ENCODE results near the gene AGTRAP. TPM values are rescaled to one million over a fixed set of nuclear protein-coding genes. Genes with fewer than 3 reads are reported as not detected.

AGTRAP gene
- total and polyA plus RNA-seq, 7 experiments from 2014 or later = 28.2 to 108 (median 36.2) TPM

GRCh38 chr1:11746795-11747487 lies 11.0 kb downstream of the AGTRAP start:
- POLR2A ChIA-PET = no interaction called here
- Histone ChIP-seq H3K27me3 (ENCODE audit: control insufficient read depth in 2 of 2, insufficient read depth in 2 of 2, low read length in 2 of 2) (no peaks in the 10 kb centered on the region), H3K27ac (ENCODE audit: low read depth, low read length) (no peak overlapping the region), H3K4me3 (ENCODE audit: low read length) (no peak overlapping the region), H3K9me3 (ENCODE audit: control insufficient read depth in 2 of 3, low read length in 3 of 3) (no peaks in the 10 kb centered on the region), H3K4me1 (ENCODE audit: control insufficient read depth in 2 of 2, insufficient read depth in 2 of 2, low read length in 2 of 2) (peaks cover 4 to 15% of the 10 kb centered on the region in 2 donors), H3K36me3 (ENCODE audit: control insufficient read depth in 2 of 3, insufficient read depth in 3 of 3, low read length in 3 of 3) (peaks cover 0 to 59% (median 4%) of the 10 kb centered on the region in 3 experiments)
- DNase-seq (no peak), ATAC-seq (no peak)
- intact Hi-C loops (cut with micrococcal nuclease) = no loop called here
- Mint-ChIP-seq H3K4me3 (no peak overlapping the region), H3K4me1 (peaks cover 17 to 39% (median 25%) of the 10 kb centered on the region in 7 donors), H3K27me3 (no peaks in the 10 kb centered on the region), H3K9me3 (no peaks in the 10 kb centered on the region), H3K27ac (peak overlapping the region in 3 of 9 donors; percentile 19 to 50 (median 32)), H3K36me3 (peaks cover 4 to 20% (median 13%) of the 10 kb centered on the region in 5 donors)
- CTCF ChIA-PET = no interaction called here

GRCh38 chr1:11748294-11749202 lies 12.6 kb downstream of the AGTRAP start:
- no peak overlapping the region for H3K4me3 ChIP-seq (ENCODE audit: low read length)
- H3K27me3 ChIP-seq (ENCODE audit: control insufficient read depth in 2 of 2, insufficient read depth in 2 of 2, low read length in 2 of 2) = no peaks in the 10 kb centered on the region
- peaks cover 4 to 20% (median 13%) of the 10 kb centered on the region in 5 donors for H3K36me3 Mint-ChIP-seq
- DNase-seq (no peak), ATAC-seq (no peak)
- peak overlapping the region in 7 of 9 donors; percentile 35 to 78 (median 59) for H3K27ac Mint-ChIP-seq
- intact Hi-C loops (cut with micrococcal nuclease) = loop anchor here in 1 of 2 donors (1.0 kb wide), 3 partner anchors 29 to 98 kb away; partner anchors contain the start of gene FBXO6
- H3K9me3 Mint-ChIP-seq = no peaks in the 10 kb centered on the region
- ChIA-PET CTCF (interaction anchor here (0.5 to 1.9 kb wide), 4 partner anchors 84 to 265 kb away, joined by 3 to 14 read pairs (median 4); partner anchors contain the start of gene FBXO6), POLR2A (no interaction called here)
- H3K36me3 ChIP-seq (ENCODE audit: control insufficient read depth in 2 of 3, insufficient read depth in 3 of 3, low read length in 3 of 3) = peaks cover 0 to 59% (median 4%) of the 10 kb centered on the region in 3 experiments
- H3K27me3 Mint-ChIP-seq = no peaks in the 10 kb centered on the region
- peaks cover 12 to 39% (median 20%) of the 10 kb centered on the region in 7 donors for H3K4me1 Mint-ChIP-seq
- H3K4me3 Mint-ChIP-seq = peak overlapping the region in 3 of 10 donors; percentile 26 to 58 (median 41)
- no peaks in the 10 kb centered on the region for H3K9me3 ChIP-seq (ENCODE audit: control insufficient read depth in 2 of 3, low read length in 3 of 3)
- H3K27ac ChIP-seq (ENCODE audit: low read depth, low read length) = peak overlapping the region; percentile 14
- H3K4me1 ChIP-seq (ENCODE audit: control insufficient read depth in 2 of 2, insufficient read depth in 2 of 2, low read length in 2 of 2) = peaks cover 0 to 6% of the 10 kb centered on the region in 2 donors

- intact Hi-C loops (cut with micrococcal nuclease) = loop anchor here in 1 of 2 donors (1.0 kb wide), 3 partner anchors 30 to 99 kb away; partner anchors contain the start of gene FBXO6
- peak in 6 of 9 donors; percentile 43 to 67 (median 57) for DNase-seq
- peak overlapping the region in 3 of 10 donors; percentile 26 to 58 (median 41) for H3K4me3 Mint-ChIP-seq
- Histone ChIP-seq H3K4me3 (ENCODE audit: low read length) (no peak overlapping the region), H3K27ac (ENCODE audit: low read depth, low read length) (peak overlapping the region; percentile 14), H3K4me1 (ENCODE audit: control insufficient read depth in 2 of 2, insufficient read depth in 2 of 2, low read length in 2 of 2) (peaks cover 0 to 6% of the 10 kb centered on the region in 2 donors), H3K27me3 (ENCODE audit: control insufficient read depth in 2 of 2, insufficient read depth in 2 of 2, low read length in 2 of 2) (no peaks in the 10 kb centered on the region), H3K9me3 (ENCODE audit: control insufficient read depth in 2 of 3, low read length in 3 of 3) (no peaks in the 10 kb centered on the region), H3K36me3 (ENCODE audit: control insufficient read depth in 2 of 3, insufficient read depth in 3 of 3, low read length in 3 of 3) (peaks cover 0 to 59% (median 4%) of the 10 kb centered on the region in 3 experiments)
- H3K27me3 Mint-ChIP-seq = no peaks in the 10 kb centered on the region
- H3K4me1 Mint-ChIP-seq = peaks cover 13 to 39% (median 20%) of the 10 kb centered on the region in 7 donors
- peaks cover 4 to 20% (median 13%) of the 10 kb centered on the region in 5 donors for H3K36me3 Mint-ChIP-seq
- ATAC-seq = peak; percentile 76
- POLR2A ChIA-PET = interaction anchor here (1.5 kb wide), 1 partner anchor 14 kb away, joined by 4 read pairs; the partner anchor contains the start of gene AGTRAP
- CTCF ChIA-PET = interaction anchor here (1.0 to 1.9 kb wide), 3 partner anchors 40 to 96 kb away, joined by 4 to 14 read pairs (median 6); partner anchors contain the start of gene FBXO6
- H3K27ac Mint-ChIP-seq = peak overlapping the region in 7 of 9 donors; percentile 35 to 78 (median 59)
- no peaks in the 10 kb centered on the region for H3K9me3 Mint-ChIP-seq
Measured at GRCh38 chr1:11749203-11749689, 13.3 kb downstream of the AGTRAP start.

GRCh38 chr1:11749996-11750395 lies 14.1 kb downstream of the AGTRAP start:
- intact Hi-C loops (cut with micrococcal nuclease) = loop anchor here in 1 of 2 donors (1.0 kb wide), 3 partner anchors 31 to 100 kb away; partner anchors contain the start of gene FBXO6
- no peaks in the 10 kb centered on the region for H3K9me3 ChIP-seq (ENCODE audit: control insufficient read depth in 2 of 3, low read length in 3 of 3)
- H3K4me3 ChIP-seq (ENCODE audit: low read length) = no peak overlapping the region
- peaks cover 13 to 39% (median 20%) of the 10 kb centered on the region in 7 donors for H3K4me1 Mint-ChIP-seq
- no peak for ATAC-seq
- no peak overlapping the region for H3K4me3 Mint-ChIP-seq
- no peaks in the 10 kb centered on the region for H3K27me3 ChIP-seq (ENCODE audit: control insufficient read depth in 2 of 2, insufficient read depth in 2 of 2, low read length in 2 of 2)
- peaks cover 0 to 59% (median 4%) of the 10 kb centered on the region in 3 experiments for H3K36me3 ChIP-seq (ENCODE audit: control insufficient read depth in 2 of 3, insufficient read depth in 3 of 3, low read length in 3 of 3)
- peaks cover 4 to 17% (median 10%) of the 10 kb centered on the region in 5 donors for H3K36me3 Mint-ChIP-seq
- no peak overlapping the region for H3K27ac Mint-ChIP-seq
- ChIA-PET CTCF (interaction anchor here (0.8 to 1.9 kb wide), 3 partner anchors 31 to 86 kb away, joined by 3 to 14 read pairs (median 6); partner anchors contain the start of gene FBXO6), POLR2A (interaction anchor here (1.5 kb wide), 1 partner anchor 14 kb away, joined by 4 read pairs; the partner anchor contains the start of gene AGTRAP)
- H3K27ac ChIP-seq (ENCODE audit: low read depth, low read length) = no peak overlapping the region
- no peak for DNase-seq
- H3K27me3 Mint-ChIP-seq = no peaks in the 10 kb centered on the region
- H3K4me1 ChIP-seq (ENCODE audit: control insufficient read depth in 2 of 2, insufficient read depth in 2 of 2, low read length in 2 of 2) = peaks cover 0 to 6% of the 10 kb centered on the region in 2 donors
- H3K9me3 Mint-ChIP-seq = no peaks in the 10 kb centered on the region

- no peak overlapping the region for H3K27ac Mint-ChIP-seq
- peaks cover 0 to 52% (median 3%) of the 10 kb centered on the region in 3 experiments for H3K36me3 ChIP-seq (ENCODE audit: control insufficient read depth in 2 of 3, insufficient read depth in 3 of 3, low read length in 3 of 3)
- peaks cover 4 to 8% (median 5%) of the 10 kb centered on the region in 5 donors for H3K36me3 Mint-ChIP-seq
- H3K4me3 Mint-ChIP-seq = no peak overlapping the region
- H3K4me1 ChIP-seq (ENCODE audit: control insufficient read depth in 2 of 2, insufficient read depth in 2 of 2, low read length in 2 of 2) = peaks cover 0 to 6% of the 10 kb centered on the region in 2 donors
- ATAC-seq (no peak), DNase-seq (no peak)
- POLR2A ChIA-PET = no interaction called here
- H3K27me3 Mint-ChIP-seq = no peaks in the 10 kb centered on the region
- intact Hi-C loops (cut with micrococcal nuclease) = no loop called here
- CTCF ChIA-PET = interaction anchor here (0.7 kb wide), 1 partner anchor 15 kb away, joined by 3 read pairs; no protein-coding TSS in a partner anchor
- no peaks in the 10 kb centered on the region for H3K9me3 ChIP-seq (ENCODE audit: control insufficient read depth in 2 of 3, low read length in 3 of 3)
- no peaks in the 10 kb centered on the region for H3K27me3 ChIP-seq (ENCODE audit: control insufficient read depth in 2 of 2, insufficient read depth in 2 of 2, low read length in 2 of 2)
- H3K4me3 ChIP-seq (ENCODE audit: low read length) = no peak overlapping the region
- peaks cover 7 to 35% (median 20%) of the 10 kb centered on the region in 7 donors for H3K4me1 Mint-ChIP-seq
- no peaks in the 10 kb centered on the region for H3K9me3 Mint-ChIP-seq
- H3K27ac ChIP-seq (ENCODE audit: low read depth, low read length) = no peak overlapping the region
Measured at GRCh38 chr1:11751087-11751486, 15.2 kb downstream of the AGTRAP start.

All from naive thymus-derived CD4-positive, alpha-beta T cell (primary cell).